Activated effector memory CD4-positive, alpha-beta T cell treated with Interleukin-2 at 50 U/mL for 16 hours (primary cell): ENCODE results near the gene FAM193A.
"Not testable (repeated sequence)": the region's sequence is repeated elsewhere in the genome, so short reads cannot be mapped to it uniquely, and the experiment has no call there.

Source experiments
- DNase-seq: peaks from one replicate; pipeline ENCODE4 v3.0.0-alpha.2; 2020

FAM193A gene

GRCh38 chr4:2733001-2733843, 196.8 kb downstream of the FAM193A start:
- DNase-seq, result no peak

GRCh38 chr4:2733844-2734574, 197.6 kb downstream of the FAM193A start:
- DNase-seq, result no peak

DNA sequence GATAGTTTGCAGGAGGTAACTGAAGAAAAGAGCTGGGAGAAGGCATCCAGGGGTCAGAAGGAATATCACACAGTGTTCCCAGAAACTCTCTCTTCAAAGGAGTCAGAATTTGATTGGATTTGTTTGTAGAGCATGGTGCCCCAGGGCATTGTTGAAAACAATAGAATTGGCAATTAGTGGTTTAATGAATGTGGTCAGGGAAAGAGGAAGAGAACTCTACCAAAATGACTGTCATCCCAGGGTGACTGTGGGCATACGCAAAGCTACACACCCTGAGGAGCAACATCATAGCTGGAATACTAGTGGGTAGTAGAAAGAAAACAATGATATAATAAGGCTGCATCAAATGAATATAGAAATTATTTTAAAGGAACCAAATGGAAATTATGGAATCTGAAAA, 198.2 kb downstream of the FAM193A start:
- DNase-seq, result no peak

DNA sequence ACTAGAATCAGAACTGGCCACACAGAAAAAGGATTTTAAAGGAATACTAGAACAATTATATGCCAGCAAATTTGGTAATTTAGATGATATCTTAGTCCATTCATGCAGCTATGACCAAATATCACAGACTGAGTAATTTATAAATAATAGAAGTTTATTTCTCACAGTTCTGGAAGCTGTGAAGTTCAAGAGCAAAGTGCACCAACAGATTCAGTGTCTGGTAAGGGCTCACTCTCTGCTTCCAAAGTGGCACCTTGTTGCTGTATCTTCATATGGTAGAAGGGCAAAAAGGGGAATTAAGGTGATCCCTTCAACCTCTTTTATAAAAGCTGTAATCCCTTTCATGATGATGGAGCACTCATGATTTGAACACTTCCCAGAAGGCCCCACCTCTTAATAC, 199.4 kb downstream of the FAM193A start:
- DNase-seq, result no peak

GRCh38 chr4:2738296-2738695, 201.8 kb downstream of the FAM193A start:
- DNase-seq, result not testable (repeated sequence)

DNA sequence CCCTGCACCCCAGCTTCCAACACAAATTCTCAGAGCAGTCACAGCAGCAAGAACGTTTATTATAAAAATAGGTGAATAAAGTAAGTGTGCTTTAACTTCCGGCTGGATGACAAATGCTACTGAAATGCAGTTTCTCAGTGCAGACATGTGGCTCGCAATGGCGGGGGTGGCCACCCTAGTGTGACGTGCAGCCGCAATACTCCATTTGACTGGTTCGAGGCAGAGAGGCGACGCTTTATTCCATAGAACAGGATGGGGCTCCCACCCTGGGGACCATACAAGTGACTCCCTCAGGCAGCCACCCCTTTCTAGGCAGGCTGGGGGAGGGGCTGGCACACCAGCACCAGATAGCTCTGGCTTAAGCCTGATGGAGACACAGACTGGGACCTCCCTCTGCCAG, 205.2 kb downstream of the FAM193A start:
- DNase-seq, result no peak

DNA sequence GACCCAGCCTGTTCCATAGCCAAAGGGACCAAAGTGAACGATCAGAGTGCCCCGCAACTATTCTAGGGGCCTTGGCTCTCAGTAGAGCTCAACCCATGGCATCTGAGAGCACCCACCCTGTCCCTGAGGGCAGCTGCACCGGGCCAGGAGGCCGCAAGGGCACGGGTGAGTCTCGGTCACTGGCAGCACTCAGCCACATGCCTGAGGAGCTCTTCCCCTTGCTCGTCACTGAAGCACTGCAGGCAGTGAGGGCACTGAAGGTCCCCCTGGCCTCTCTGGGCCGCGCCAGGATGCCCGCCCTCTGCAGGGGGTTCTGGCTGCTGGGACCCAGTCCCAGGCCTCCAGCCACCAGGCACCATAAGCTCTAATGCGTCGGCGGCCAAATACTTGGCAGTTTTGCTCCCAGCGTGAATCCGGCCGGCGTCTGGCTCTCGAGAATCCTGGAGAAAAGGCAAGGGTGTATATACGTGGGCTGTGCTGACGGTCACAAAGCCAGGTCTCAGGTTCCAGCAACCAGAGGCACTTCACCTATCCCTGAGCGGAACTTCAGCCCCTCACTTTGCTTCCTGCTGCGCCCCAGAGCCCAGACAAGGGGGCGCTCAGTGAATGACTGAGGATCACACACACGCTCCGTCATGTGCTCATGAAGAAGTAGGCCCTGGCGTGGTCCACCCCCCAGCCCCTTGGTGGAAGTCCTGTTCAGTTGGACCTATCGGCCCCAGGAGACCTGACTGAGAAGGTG, 205.8 kb downstream of the FAM193A start:
- no peak for DNase-seq

- DNase-seq, result no peak
Measured at GRCh38 chr4:2742823-2743517, 206.5 kb downstream of the FAM193A start.

DNA sequence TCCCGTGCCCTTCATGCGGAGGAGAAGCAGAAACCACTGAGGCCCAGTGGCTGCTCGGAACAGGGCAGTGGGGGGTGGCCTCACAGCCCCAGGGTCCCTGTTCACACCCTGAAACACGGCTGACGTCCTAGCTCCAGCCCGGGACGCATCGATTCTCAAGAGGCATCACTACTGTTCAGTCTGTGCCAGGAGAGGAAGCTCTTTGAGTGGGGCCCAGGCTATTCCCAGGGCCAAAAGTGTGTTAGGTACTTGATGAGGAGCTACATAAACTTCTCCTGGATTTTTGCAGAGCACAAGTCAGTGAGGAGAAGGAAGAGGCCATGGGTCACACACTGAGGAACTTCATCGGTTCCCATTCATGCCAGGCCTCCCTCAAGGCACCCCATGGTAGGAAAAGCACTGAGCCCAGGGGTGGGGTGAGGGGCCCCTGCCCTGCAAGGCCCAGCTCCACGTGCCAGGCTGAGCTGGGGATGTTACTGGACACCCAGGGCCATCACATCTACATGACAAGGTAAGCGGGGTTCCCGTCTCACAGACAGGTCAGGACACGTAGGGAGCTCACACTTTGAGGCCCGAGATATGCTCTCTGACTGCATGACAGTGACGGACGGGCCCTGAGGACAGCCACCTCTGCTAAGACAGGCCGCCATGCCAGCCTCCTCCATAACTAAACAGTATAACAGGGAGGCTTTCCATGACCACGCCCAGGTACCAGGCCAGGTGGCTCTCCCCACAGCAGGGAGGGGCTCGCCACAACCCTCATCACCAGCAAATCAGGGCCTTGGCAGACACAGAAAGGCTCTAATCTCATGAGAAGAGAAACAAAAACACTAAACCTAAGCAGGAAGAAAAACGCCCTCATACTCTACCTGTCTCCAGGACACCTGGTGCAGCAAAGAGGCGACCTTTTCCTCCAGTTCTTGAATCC, 207.3 kb downstream of the FAM193A start:
- DNase-seq, result no peak

GRCh38 chr4:2744576-2745270, 208.3 kb downstream of the FAM193A start:
- no peak for DNase-seq

- no peak for DNase-seq
Measured at GRCh38 chr4:2745516-2745915, 209.1 kb downstream of the FAM193A start.

GRCh38 chr4:2745981-2746806, 209.7 kb downstream of the FAM193A start:
- peak; percentile 74 for DNase-seq

DNA sequence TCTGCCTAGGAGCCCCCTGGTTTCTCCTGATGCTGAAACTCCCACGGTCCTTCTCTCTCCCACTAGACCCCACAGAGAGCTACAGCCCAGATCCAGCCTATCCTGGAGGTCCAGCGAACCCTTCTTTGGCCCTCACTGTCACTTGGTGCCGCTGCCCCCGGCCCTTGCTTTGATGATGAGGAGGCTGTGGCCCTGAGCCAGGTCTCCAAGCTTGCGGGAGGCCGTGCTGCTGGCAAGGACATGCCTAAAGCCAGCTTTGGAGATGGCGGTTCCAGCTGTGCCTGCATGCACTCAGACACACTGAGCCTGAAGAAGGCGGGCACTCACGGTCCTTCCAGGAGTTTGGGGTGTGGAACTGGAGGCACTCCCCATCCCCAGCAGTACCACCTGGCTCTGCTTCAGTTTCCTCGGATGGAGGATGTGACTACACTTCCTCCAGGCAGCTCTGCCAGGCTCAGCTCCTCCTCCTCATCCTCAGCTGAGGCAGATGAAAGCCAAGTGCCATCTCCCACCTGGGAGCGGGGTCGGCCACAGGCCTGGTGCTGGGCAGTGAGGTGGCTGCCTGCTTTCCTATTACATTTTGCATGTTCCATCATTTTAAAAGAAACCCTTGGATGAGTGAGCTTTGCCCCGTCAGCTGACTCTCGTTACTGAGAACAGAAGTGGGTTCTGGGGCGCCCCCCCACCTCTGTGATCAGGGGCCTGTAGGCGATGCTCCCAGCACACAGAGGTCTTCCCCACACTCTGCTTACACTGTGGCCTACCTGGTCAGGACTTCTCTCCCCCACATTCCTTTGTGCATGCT, 210.6 kb downstream of the FAM193A start:
- DNase-seq, result no peak

DNA sequence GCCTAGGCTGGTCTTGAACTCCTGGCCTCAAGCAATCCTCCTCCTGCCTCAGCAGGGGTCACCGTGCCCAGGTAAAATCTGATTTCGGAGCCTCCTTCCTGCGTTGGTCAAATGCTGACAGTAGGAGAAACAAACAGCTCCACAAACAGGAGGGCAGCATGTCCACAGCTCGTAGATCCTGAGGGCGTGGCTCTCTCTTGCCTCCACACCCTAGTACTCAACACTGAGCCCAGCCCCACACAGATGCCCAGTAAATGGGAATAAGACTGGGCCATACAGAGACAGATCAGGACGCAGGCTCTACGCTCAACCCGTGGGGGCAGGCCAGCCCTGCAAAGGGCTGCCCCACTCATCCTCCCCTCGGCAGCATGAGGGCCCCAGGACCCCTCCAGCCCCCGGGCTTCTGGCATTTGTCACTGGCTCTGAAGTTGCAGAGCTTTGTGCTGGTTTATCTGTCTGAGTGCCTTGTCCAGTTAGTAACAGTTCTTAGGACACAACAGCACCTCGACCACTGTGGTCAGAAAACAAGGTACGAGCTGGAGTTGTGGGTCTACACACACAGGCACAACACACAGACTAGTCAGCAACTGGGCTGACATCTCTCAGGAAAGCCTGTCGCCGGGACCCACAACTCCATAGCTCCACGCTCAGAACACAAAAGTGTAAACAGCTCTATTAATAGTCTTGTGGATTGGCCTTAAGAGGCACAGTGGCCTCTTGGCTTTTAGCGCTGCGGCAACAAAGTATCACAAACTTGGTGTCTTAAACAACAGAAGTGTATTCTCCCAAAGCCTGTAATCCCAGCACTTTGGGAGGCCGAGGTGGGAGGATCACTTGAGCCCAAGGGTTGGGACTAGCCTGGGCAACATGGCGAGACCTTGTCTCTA, 214.5 kb downstream of the FAM193A start:
- DNase-seq, result no peak

DNA sequence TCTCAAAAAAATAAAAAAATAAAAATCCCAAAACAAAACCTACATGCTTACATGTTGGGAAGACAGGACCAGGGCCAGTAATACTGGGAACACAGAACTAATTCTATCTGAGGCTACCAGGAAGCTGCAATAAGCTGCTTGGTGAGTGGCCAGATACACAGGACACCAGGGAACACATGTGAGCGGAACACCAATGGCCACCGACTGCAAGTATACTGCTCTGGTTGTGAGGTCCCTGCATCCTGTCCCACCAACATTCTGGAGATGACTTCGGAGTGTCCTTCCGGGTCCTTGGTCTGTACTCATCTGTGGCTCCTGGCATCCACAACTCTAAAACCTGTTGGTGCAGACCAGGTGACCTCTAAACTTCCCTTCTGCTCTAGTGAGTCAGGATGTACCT, 217.0 kb downstream of the FAM193A start:
- DNase-seq, result no peak

GRCh38 chr4:2754848-2755819, 218.7 kb downstream of the FAM193A start:
- no peak for DNase-seq
